ENCODE results near the gene NLGN2. TPM values are rescaled to one million over a fixed set of nuclear protein-coding genes. Genes with fewer than 3 reads are reported as not detected.

NLGN2 gene
- total RNA-seq, 2 donors from 2014 or later = 2.5 to 5.0 TPM

GRCh38 chr17:7435676-7436555 is 28.3 kb downstream of the NLGN2 start:
- Histone ChIP-seq H3K4me3 (peak overlapping the region; percentile 69), H3K36me3 (no peaks in the 10 kb centered on the region), H3K27me3 (peaks cover 31% of the 10 kb centered on the region), H3K4me1 (peaks cover 18% of the 10 kb centered on the region), H3K27ac (peak overlapping the region; percentile 91), H3K9ac (ENCODE audit: low read depth in 2 of 2, low read length in 2 of 2) (peak overlapping the region; percentile 81 to 94), H3K9me3 (no peaks in the 10 kb centered on the region)
- intact Hi-C loops (cut with DNase I) = loop anchor here (2.0 to 10.0 kb wide), 3 partner anchors 49 to 149 kb away; partner anchors contain the start of genes MPDU1, POLR2A and TMEM95
- TF ChIP-seq, protein P1, sequence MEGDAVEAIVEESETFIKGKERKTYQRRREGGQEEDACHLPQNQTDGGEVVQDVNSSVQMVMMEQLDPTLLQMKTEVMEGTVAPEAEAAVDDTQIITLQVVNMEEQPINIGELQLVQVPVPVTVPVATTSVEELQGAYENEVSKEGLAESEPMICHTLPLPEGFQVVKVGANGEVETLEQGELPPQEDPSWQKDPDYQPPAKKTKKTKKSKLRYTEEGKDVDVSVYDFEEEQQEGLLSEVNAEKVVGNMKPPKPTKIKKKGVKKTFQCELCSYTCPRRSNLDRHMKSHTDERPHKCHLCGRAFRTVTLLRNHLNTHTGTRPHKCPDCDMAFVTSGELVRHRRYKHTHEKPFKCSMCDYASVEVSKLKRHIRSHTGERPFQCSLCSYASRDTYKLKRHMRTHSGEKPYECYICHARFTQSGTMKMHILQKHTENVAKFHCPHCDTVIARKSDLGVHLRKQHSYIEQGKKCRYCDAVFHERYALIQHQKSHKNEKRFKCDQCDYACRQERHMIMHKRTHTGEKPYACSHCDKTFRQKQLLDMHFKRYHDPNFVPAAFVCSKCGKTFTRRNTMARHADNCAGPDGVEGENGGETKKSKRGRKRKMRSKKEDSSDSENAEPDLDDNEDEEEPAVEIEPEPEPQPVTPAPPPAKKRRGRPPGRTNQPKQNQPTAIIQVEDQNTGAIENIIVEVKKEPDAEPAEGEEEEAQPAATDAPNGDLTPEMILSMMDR (IDR thresholded peaks at IDR 0.05) = no peak
- DNase-seq = peak; percentile 75

- intact Hi-C loops (cut with DNase I) = loop anchor here (2.0 to 10.0 kb wide), 3 partner anchors 48 to 148 kb away; partner anchors contain the start of genes MPDU1, POLR2A and TMEM95
- Histone ChIP-seq H3K4me1 (peaks cover 18% of the 10 kb centered on the region), H3K4me3 (peak overlapping the region; percentile 69), H3K27me3 (peaks cover 38% of the 10 kb centered on the region), H3K36me3 (no peaks in the 10 kb centered on the region), H3K27ac (peak overlapping the region; percentile 91), H3K9me3 (no peaks in the 10 kb centered on the region), H3K9ac (ENCODE audit: low read depth in 2 of 2, low read length in 2 of 2) (peak overlapping the region; percentile 0 to 94)
- peak; percentile 80 for DNase-seq
- TF ChIP-seq, protein P1 (IDR thresholded peaks at IDR 0.05) = peak; percentile 73
Measured at GRCh38 chr17:7436556-7437368, 29.1 kb downstream of the NLGN2 start.

- no peaks in the 10 kb centered on the region for H3K36me3 ChIP-seq
- H3K4me3 ChIP-seq = peak overlapping the region; percentile 69
- TF ChIP-seq, protein P1 (IDR thresholded peaks at IDR 0.05) = no peak
- H3K9ac ChIP-seq (ENCODE audit: low read depth in 2 of 2, low read length in 2 of 2) = peak overlapping the region in 1 of 2 donors; percentile 26
- DNase-seq = no peak
- peak overlapping the region; percentile 91 for H3K27ac ChIP-seq
- H3K27me3 ChIP-seq = peaks cover 38% of the 10 kb centered on the region
- H3K4me1 ChIP-seq = peaks cover 18% of the 10 kb centered on the region
- no peaks in the 10 kb centered on the region for H3K9me3 ChIP-seq
- intact Hi-C loops (cut with DNase I) = loop anchor here (2.0 to 10.0 kb wide), 3 partner anchors 47 to 147 kb away; partner anchors contain the start of genes MPDU1, POLR2A and TMEM95
Measured at GRCh38 chr17:7437369-7437863, 29.8 kb downstream of the NLGN2 start.

DNA sequence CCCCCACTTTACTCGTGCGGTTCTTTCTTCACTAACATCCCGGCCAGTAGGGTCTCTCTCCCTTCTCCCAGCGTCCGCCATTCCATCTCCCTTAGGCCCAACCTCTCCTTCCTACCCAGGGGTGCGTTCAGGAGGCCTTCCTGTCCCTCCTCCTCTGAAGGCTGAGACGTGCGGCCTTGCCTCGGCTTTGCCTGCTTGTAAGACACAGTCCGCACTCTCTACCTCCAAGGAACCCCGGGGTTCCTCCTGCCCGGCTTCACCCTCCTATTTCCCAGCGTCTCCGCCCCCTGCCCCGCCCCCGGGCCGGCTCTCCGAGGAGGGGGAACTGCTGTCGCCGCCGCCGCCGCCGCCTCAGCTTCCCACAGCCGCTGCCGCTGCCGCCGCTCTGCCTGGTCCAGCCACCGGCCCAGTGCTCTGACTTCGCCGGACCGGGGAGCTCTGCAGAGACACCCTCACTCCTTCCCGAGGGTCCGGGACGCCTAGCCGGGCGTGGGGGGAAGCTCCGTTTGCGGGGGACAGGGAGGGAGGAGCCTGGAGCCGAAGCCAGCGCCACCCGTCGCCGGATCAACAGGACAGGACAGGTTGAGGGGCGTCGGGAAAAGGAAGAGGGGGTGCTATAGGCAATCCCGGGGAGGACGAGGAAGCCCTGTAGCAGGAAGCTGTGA is 30.4 kb downstream of the NLGN2 start:
- H3K4me1 ChIP-seq = peaks cover 18% of the 10 kb centered on the region
- H3K9me3 ChIP-seq = no peaks in the 10 kb centered on the region
- H3K4me3 ChIP-seq = peak overlapping the region; percentile 26
- peak; percentile 59 for DNase-seq
- TF ChIP-seq, protein P1 (IDR thresholded peaks at IDR 0.05) = no peak
- H3K36me3 ChIP-seq = no peaks in the 10 kb centered on the region
- peak overlapping the region; percentile 4 to 26 for H3K9ac ChIP-seq (ENCODE audit: low read depth in 2 of 2, low read length in 2 of 2)
- H3K27me3 ChIP-seq = peaks cover 38% of the 10 kb centered on the region
- H3K27ac ChIP-seq = no peak overlapping the region
- intact Hi-C loops (cut with DNase I) = loop anchor here (2.0 to 10.0 kb wide), 3 partner anchors 47 to 147 kb away; partner anchors contain the start of genes MPDU1, POLR2A and TMEM95

All from colonic mucosa (tissue), 4 donors.